Measurements from ENCODE around the gene CSK.

CSK gene

DNA sequence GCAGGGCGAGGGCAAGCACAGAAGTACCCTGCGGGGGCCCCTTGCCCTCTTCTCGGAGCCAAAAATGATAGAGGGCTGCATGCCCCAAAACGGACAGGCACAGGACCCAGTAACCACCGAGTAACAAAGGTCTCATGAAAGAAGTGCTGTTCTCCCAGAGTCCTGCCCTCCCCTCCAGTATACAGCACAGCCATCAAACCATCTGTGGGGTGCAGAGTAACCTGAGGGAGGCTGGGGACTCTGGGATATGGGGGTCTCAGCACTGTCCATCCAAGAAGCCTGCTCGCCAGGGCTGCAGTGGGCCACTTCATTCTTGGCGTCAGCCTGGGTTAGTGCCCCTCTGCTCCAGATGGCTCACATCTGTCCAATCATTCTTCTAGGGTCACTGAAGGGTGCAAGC lies 55.0 kb downstream of the CSK start:
- TF ChIP-seq CTCF (IDR thresholded peaks at IDR 0.05), result no peak

- no peak for TF ChIP-seq CTCF (IDR thresholded peaks at IDR 0.05)
These were observed 55.7 kb downstream of the CSK start for GRCh38 chr15:74837482-74838136.

GRCh38 chr15:74838137-74838516 lies 56.2 kb downstream of the CSK start:
- no peak for TF ChIP-seq CTCF (IDR thresholded peaks at IDR 0.05)

- TF ChIP-seq CTCF (IDR thresholded peaks at IDR 0.05), result no peak
These were observed 57.1 kb downstream of the CSK start for GRCh38 chr15:74838746-74839525.

- TF ChIP-seq CTCF (IDR thresholded peaks at IDR 0.05), result no peak
These were observed 57.9 kb downstream of the CSK start for GRCh38 chr15:74839526-74840395.

- TF ChIP-seq CTCF (IDR thresholded peaks at IDR 0.05), result no peak
These were observed 59.2 kb downstream of the CSK start for GRCh38 chr15:74840851-74841775.
